Liver (tissue), 9 donors: ENCODE results near the gene C1S. TPM values are rescaled to one million over a fixed set of nuclear protein-coding genes. Genes with fewer than 3 reads are reported as not detected.

ENCODE experiments used
- DNase-seq: peaks from one replicate; pipeline ENCODE4 v3.0.0-alpha.2; 2017; ENCODE audit warnings: low spot score
- H3K27ac ChIP-seq, 2 donors: one replicate each; pipeline ENCODE4 v1.7.0; 2013; ENCODE audit warnings: inconsistent platforms in 2 of 2, low read length in 2 of 2, control low read depth in 1 of 2, low read depth in 1 of 2, mild to moderate bottlenecking in 1 of 2
- H3K27me3 ChIP-seq, 4 donors: one replicate each; pipeline versions ENCODE4 v1.6.1 to v1.7.0; 2013; ENCODE audit warnings: low read length in 3 of 4, inconsistent platforms in 1 of 4, mild to moderate bottlenecking in 1 of 4, moderate library complexity in 1 of 4; ENCODE audit not compliant: control insufficient read depth in 4 of 4, insufficient read depth in 4 of 4
- H3K36me3 ChIP-seq, 4 donors: one replicate each; pipeline versions ENCODE4 v1.6.1 to v1.7.0; 2013; ENCODE audit warnings: low read length in 3 of 4, mild to moderate bottlenecking in 3 of 4, low read depth in 1 of 4, moderate library complexity in 1 of 4; ENCODE audit not compliant: control insufficient read depth in 4 of 4, insufficient read depth in 3 of 4
- H3K4me1 ChIP-seq, 4 donors: one replicate each; pipeline versions ENCODE4 v1.6.1 to v1.7.0; 2013; ENCODE audit warnings: low read length in 3 of 4, mild to moderate bottlenecking in 3 of 4, moderate library complexity in 1 of 4; ENCODE audit not compliant: control insufficient read depth in 4 of 4, insufficient read depth in 4 of 4
- H3K4me3 ChIP-seq, 3 donors: one replicate each; pipeline versions ENCODE4 v1.6.1 to v1.7.0; 2013; ENCODE audit warnings: low read length in 3 of 3, control low read depth in 1 of 3, low read depth in 1 of 3, mild to moderate bottlenecking in 1 of 3
- H3K9ac ChIP-seq, 2 donors: one replicate each; pipeline ENCODE4 v1.7.0; 2013; ENCODE audit warnings: low read length in 2 of 2, mild to moderate bottlenecking in 2 of 2, moderate library complexity in 2 of 2, control low read depth in 1 of 2, low read depth in 1 of 2
- H3K9me3 ChIP-seq, 4 donors: one replicate each; pipeline versions ENCODE4 v1.6.1 to v1.7.0; 2013; ENCODE audit warnings: low read length in 3 of 4; ENCODE audit not compliant: control insufficient read depth in 4 of 4
- EGR1 ChIP-seq, 2 donors: IDR thresholded peaks; 2 replicates each; pipeline ENCODE4 v1.6.1; 2016 to 2018; ENCODE audit warnings: antibody characterized with exemption in 2 of 2, low read depth in 2 of 2
- FOXA1 ChIP-seq: IDR thresholded peaks from 2 replicates; pipeline ENCODE4 v1.6.1; 2016; ENCODE audit warnings: antibody characterized with exemption
- FOXA2 ChIP-seq: IDR thresholded peaks from 2 replicates; pipeline ENCODE4 v1.6.1; 2016; ENCODE audit warnings: antibody characterized with exemption
- GABPA ChIP-seq, 2 donors: IDR thresholded peaks in 1 of 2; conservative IDR thresholded peaks in 1 of 2; 2 replicates each; pipeline ENCODE4 v1.6.1; 2016; ENCODE audit warnings: antibody characterized with exemption in 2 of 2, mild to moderate bottlenecking in 1 of 2, moderate library complexity in 1 of 2
- HNF4A ChIP-seq, 2 donors: conservative IDR thresholded peaks; 2 replicates each; pipeline ENCODE4 v1.6.1; 2016; ENCODE audit warnings: antibody characterized with exemption in 2 of 2, mild to moderate bottlenecking in 2 of 2
- HNF4G ChIP-seq: IDR thresholded peaks from 2 replicates; pipeline ENCODE4 v1.6.1; 2016; ENCODE audit warnings: antibody characterized with exemption
- JUND ChIP-seq, 2 donors: IDR thresholded peaks; 2 replicates each; pipeline ENCODE4 v1.6.1; 2016; ENCODE audit warnings: antibody characterized with exemption in 2 of 2
- MAX ChIP-seq: IDR thresholded peaks from 2 replicates; pipeline ENCODE4 v1.6.1; 2016; ENCODE audit warnings: antibody characterized with exemption
- NR2F2 ChIP-seq: IDR thresholded peaks from 2 replicates; pipeline ENCODE4 v1.6.1; 2016; ENCODE audit warnings: antibody characterized with exemption
- RAD21 ChIP-seq, 2 donors: IDR thresholded peaks; 2 replicates each; pipeline ENCODE4 v1.6.1; 2016; ENCODE audit warnings: antibody characterized with exemption in 2 of 2, mild to moderate bottlenecking in 2 of 2
- REST ChIP-seq: IDR thresholded peaks from 2 replicates; pipeline ENCODE4 v1.6.1; 2016; ENCODE audit warnings: antibody characterized with exemption, mild to moderate bottlenecking
- RXRA ChIP-seq, 2 donors: IDR thresholded peaks; 2 replicates each; pipeline ENCODE4 v1.6.1; 2017 to 2018; ENCODE audit warnings: antibody characterized with exemption in 2 of 2, mild to moderate bottlenecking in 1 of 2
- SP1 ChIP-seq: IDR thresholded peaks from 2 replicates; pipeline ENCODE4 v1.6.1; 2018; ENCODE audit warnings: antibody characterized with exemption, mild to moderate bottlenecking
- TAF1 ChIP-seq: conservative IDR thresholded peaks from 2 replicates; pipeline ENCODE4 v1.6.1; 2016; ENCODE audit warnings: antibody characterized with exemption, mild to moderate bottlenecking
- YY1 ChIP-seq: IDR thresholded peaks from 2 replicates; pipeline ENCODE4 v1.6.1; 2016; ENCODE audit warnings: antibody characterized with exemption, mild to moderate bottlenecking
- ZBTB33 ChIP-seq: IDR thresholded peaks from 2 replicates; pipeline ENCODE4 v1.6.1; 2016; ENCODE audit warnings: antibody characterized with exemption
- WGBS: extraction: QIAGEN DNeasy Blood & Tissue Kit; methylation state at CpG from one replicate; pipeline ENCODE4 v1.1.7; 2013; 5-methylcytosine and 5-hydroxymethylcytosine counted together
- polyA plus RNA-seq, 2 donors: library from polyadenylated mRNA; stranded (reverse) in 1 of 2; unstranded in 1 of 2; fragments of 200-250 nt in 1 of 2; fragments of >200 nt in 1 of 2; fragmentation: Nextera tagmentation in 1 of 2; extraction: Ambion mirVana in 1 of 2; gene quantifications; one replicate each; pipeline versions ENCODE4 v1.2.1 to v1.2.3, GENCODE V29; 2013 to 2015
- total RNA-seq, 2 donors: library from RNA; depleted of rRNA; stranded (reverse); fragments of >200 nt; gene quantifications; one replicate each; pipeline ENCODE4 v1.2.3, GENCODE V29; 2014
- TF ChIP-seq, protein P1 (sequence below): IDR thresholded peaks from 2 replicates; pipeline ENCODE4 v1.6.1; 2016; ENCODE audit warnings: antibody characterized with exemption
- TF ChIP-seq, protein P2 (sequence below): fragments of 150-350 bp; IDR thresholded peaks from 2 replicates; pipeline ENCODE4 v1.5.1; 2017; ENCODE audit warnings: improper control_type of control experiment, low read depth, low read length; ENCODE audit not compliant: missing input control
- donor health status: healthy.
- donor health status: healthy.
- donor health status: healthy.
- donor health status: healthy.
- donor health status: healthy.

The C1S gene
- total and polyA plus RNA-seq, 4 donors = 267 to 2,029 (median 1,568) TPM

- no peak for TF ChIP-seq MAX
- TF ChIP-seq, protein P1, sequence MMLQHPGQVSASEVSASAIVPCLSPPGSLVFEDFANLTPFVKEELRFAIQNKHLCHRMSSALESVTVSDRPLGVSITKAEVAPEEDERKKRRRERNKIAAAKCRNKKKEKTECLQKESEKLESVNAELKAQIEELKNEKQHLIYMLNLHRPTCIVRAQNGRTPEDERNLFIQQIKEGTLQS = no peak
- no peak for TF ChIP-seq JUND (IDR thresholded peaks at IDR 0.05)
- TF ChIP-seq YY1 = no peak
These were observed 8.9 kb downstream of the C1S start (continued) for GRCh38 chr12:7069386-7069785.

DNA sequence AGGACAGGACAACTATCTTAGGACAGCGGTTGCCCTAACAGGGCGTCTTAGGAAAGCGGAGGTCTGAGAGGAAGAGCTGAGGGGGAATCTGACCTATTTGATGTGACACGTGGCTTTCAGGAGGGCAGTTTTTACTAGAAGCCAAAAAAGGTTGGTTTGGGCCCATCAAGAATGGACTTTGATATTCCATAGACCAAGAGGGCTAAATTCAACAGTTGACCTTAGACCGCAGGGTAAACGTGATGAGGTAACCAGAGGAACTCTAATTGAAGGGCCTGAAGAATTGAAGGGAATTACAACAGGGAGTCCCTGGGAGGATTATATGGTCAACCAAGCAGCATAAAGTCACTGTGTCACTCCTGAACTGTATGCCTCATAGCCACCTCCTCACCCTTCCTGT is 11.5 kb downstream of the C1S start:
- no peaks in the 10 kb centered on the region for H3K9me3 ChIP-seq
- H3K27me3 ChIP-seq = no peaks in the 10 kb centered on the region
- H3K4me3 ChIP-seq = no peak overlapping the region
- DNase-seq = no peak
- H3K4me1 ChIP-seq = peaks cover 20 to 65% (median 53%) of the 10 kb centered on the region in 4 donors
- 43% methylated on average over 6 of the region's 6 CpGs for WGBS
- no peak overlapping the region for H3K9ac ChIP-seq
- TF ChIP-seq JUND (IDR thresholded peaks at IDR 0.05) (peak; percentile 92 to 97), HNF4A (conservative IDR thresholded peaks at IDR 0.05) (peak; percentile 100), NR2F2 (peak; percentile 90), RAD21 (IDR thresholded peaks at IDR 0.05) (peak; percentile 42 to 53), FOXA1 (peak; percentile 75), MAX (peak; percentile 81), YY1 (peak; percentile 60), GABPA (IDR thresholded peaks at IDR 0.05 in 1 of 2, conservative IDR thresholded peaks at IDR 0.05 in 1 of 2) (peak in 1 of 2 donors; percentile 48), ZBTB33 (peak; percentile 94), HNF4G (peak; percentile 99), SP1 (peak; percentile 95), TAF1 (no peak), EGR1 (IDR thresholded peaks at IDR 0.05; ENCODE audit: low read depth in 2 of 2) (peak in 1 of 2 donors; percentile 79), RXRA (IDR thresholded peaks at IDR 0.05) (peak; percentile 98 to 99), FOXA2 (peak; percentile 77), REST (peak; percentile 73)
- TF ChIP-seq, protein P1 = peak; percentile 89
- TF ChIP-seq, protein P2, sequence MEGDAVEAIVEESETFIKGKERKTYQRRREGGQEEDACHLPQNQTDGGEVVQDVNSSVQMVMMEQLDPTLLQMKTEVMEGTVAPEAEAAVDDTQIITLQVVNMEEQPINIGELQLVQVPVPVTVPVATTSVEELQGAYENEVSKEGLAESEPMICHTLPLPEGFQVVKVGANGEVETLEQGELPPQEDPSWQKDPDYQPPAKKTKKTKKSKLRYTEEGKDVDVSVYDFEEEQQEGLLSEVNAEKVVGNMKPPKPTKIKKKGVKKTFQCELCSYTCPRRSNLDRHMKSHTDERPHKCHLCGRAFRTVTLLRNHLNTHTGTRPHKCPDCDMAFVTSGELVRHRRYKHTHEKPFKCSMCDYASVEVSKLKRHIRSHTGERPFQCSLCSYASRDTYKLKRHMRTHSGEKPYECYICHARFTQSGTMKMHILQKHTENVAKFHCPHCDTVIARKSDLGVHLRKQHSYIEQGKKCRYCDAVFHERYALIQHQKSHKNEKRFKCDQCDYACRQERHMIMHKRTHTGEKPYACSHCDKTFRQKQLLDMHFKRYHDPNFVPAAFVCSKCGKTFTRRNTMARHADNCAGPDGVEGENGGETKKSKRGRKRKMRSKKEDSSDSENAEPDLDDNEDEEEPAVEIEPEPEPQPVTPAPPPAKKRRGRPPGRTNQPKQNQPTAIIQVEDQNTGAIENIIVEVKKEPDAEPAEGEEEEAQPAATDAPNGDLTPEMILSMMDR = no peak
- peak overlapping the region; percentile 54 to 74 for H3K27ac ChIP-seq
- H3K36me3 ChIP-seq = peaks cover 10 to 33% (median 23%) of the 10 kb centered on the region in 4 donors
